Activated naive CD8-positive, alpha-beta T cell treated with anti-CD3 and anti-CD28 coated beads, Interleukin-2, amount 50 U/mL, for 16 hours (primary cell): Measurements from ENCODE around the gene TCF7.

Experiments
- DNase-seq: peaks from one replicate; pipeline ENCODE4 v3.0.0-alpha.2; 2020; ENCODE audit warnings: low read depth, low spot score

The TCF7 gene

DNA sequence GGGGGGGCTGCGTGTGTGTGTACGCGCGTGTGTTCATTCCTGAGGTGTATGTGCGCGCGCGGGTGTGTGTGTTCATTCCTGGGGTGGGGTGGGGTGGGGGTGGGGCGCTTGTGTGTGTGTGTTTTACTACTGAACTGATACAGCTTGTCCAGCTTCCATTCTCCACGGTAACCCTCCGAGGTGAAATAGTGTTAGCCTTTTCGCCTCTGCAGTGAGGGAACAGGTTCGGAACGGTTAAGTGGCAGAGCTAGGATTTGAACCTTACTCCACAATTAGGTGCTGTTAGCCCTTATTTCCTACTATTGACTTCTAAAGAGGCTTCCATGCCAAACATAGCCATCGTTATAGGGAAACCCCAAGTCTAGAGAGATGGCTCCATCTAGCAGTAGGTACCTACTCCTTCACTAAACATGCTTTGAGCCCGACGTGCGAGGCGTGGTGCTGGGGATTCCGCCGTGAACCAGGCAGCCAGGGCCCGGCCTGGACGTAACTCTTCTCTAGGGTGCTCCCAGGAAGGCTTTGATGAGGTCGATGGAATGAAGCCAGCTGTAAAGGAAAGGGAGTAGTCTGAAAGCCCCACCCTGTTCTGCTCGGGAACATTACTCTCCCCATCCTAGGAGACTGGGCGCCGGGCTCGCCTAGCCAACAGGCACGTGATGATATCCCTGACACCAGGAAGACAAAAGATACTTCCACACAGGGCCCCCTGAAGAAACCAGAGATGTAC lies 63.1 kb downstream of the TCF7 start:
- no peak for DNase-seq

DNA sequence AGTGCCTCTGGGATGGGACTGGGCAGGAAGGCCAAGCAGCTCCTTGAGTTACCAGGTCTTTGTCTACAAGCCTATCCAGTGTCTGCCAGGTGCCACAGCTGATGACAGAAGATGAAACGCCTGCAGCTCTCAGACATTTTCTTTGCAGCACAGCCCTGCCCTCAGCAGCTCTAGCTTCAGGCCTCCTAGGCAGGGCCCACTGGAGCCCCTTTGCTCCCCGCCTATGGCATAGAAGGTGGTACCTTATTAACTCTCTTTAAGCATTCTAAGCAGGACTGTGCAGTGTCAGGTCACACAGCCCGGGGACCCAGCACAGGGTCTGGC lies 63.6 kb downstream of the TCF7 start:
- no peak for DNase-seq

DNA sequence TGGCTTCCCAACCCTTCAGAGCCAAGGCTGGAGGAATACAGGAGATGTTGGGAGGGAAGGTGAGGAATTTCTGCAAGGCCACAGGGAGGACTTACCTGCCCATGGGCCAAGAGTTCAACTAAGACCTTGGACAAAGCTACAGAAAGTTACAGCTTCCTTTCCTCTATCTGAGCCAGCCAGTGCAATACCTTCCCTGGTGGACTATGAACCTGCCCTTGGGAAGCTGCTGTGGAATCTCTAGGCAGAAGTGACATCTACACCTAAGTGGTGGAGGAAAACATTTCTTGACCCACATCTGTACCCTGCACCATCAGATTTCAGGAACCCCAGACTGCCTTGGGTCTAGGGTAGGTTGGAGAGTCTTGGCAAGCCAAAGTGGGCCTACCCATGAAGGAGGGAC lies 69.0 kb downstream of the TCF7 start:
- no peak for DNase-seq

DNA sequence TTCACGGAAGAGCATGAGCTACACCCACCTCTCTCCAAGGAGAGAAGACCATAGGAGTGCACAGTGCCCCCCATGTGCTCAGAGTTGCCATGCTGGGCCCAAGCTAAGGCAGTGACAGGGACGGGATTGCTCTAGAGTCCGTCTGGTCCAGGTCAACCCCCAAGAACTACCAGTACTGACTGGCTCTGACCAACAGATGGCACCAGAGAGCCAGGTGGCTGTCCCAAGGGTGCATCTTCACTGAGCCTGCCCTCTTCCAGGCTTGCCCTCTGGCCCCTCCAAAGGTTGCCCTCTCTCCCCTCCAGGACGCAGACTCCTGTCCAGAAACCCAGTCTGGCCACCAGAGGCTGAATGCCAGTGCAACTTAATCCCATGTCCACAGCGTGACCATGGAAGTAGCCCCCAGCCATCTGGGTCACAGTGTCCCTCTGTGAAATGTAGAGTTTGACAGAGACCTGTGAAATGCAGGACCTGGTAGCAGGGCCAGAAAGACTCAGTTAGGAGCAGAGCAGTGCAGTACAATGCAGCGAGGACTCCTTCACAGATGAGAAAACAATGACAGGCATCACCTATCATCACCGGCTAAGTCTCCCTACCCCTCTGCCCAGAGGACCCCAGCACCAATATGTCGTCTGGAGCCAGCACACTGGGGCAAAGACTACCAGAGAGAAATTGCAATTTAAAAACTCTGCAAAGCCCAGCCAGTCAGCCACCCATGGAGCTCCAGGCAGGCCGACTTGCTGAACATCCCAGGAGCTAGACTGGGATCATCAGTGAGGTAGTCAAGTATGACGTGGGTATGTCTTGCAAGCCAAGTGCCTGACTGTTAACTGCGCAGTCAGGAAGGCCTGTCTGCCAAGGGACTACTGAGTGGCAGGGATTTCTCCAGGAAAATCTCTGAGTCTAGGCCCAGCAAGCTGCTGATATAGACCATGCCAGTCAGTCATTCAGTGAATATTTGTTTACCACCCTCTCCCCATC lies 70.0 kb downstream of the TCF7 start:
- peak; percentile 58 for DNase-seq

DNA sequence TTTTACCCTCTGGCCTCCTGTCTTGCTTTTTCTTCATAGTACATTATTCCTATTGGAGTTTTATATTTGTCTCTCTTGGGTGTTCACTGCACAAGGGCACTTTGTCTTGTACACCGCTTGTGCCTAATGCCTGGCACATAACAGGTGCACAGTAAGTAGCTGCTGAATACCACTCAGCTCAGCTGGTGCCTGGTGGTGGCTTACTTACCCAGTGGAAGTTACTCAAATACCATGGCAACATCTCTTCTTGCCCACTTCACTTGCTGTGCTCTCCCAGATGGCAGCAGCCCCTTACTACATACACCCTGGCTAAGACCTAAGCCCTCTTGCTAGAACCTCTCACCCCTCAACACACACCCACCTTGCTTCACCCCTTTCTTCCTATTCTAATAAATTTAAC lies 73.6 kb downstream of the TCF7 start:
- DNase-seq: no peak

DNA sequence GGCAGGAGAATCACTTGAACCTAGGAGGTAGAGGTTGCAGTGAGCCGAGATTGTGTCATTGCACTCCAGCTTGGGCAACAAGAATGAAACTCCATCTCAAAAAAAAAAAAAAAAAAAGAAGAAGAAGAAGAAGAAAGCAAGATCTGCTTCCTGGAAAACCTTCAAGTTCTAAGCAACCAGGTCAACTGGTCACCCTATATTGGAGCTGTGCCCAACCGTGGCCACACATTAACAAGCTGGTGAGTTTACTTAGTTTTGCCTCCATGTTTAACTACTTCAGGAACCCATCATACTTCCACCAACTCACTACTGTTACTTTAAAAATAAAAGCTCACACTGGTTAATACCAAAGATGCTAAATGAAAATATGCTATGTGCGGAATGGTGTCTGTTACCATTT lies 74.5 kb downstream of the TCF7 start:
- no peak for DNase-seq

DNA sequence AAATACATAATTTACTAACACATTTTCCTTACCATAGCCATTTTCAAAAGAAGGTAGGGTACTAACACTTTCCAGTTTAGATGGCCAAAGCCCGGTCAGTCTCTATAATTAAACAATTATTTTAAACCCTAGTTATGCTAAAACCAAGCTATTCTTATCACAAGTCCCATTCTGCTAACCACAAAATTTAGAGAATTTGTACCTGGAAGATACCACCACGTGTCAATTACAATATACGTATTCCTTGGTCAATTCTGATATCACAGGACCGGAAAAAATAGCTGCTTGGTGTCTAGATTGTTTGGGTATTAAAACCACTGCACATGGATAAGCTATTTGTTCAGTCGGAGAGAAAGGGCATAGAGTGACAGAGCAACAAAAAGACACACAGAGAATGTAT lies 81.2 kb downstream of the TCF7 start:
- no peak for DNase-seq
